ENCODE measurements around the gene NCF2. TPM values are rescaled to one million over a fixed set of nuclear protein-coding genes. Genes with fewer than 3 reads are reported as not detected.

NCF2 gene
- total RNA-seq, 3 donors from 2014 or later (not counting 1 experiment from before 2014, with no cell fraction given), result 10.4 to 21.7 (median 14.8) TPM

DNA sequence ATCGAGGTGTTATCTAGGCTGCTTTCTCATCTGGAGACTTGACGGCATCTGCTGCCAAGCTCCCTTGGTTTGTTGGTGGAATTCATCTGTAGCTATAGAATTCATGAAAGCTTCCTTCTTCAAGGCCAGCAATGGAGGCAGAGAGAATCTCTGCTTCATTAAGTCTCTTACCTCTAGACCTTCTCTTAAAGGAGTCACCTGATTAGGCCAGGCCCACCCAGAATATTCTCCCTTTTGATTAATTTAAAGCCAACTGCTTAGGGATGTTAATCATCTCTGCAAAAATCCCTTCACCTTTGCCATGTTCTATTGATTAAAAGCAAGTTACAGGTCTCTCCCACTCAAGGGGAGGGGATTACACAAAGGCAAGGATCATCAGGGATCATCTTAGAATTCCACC is 5.3 kb upstream of the NCF2 start:
- H3K4me3 ChIP-seq (ENCODE audit: low read length), result no peak overlapping the region
- Mint-ChIP-seq H3K4me1 (peaks cover 7 to 8% of the 10 kb centered on the region in 2 donors), H3K27me3 (ENCODE audit: low read depth in 2 of 2) (peaks cover 9 to 10% of the 10 kb centered on the region in 2 donors), H3K36me3 (no peaks in the 10 kb centered on the region), H3K27ac (no peak overlapping the region), H3K9me3 (no peaks in the 10 kb centered on the region), H3K4me3 (no peak overlapping the region)
- no peaks in the 10 kb centered on the region for H3K36me3 ChIP-seq (ENCODE audit: control insufficient read depth, insufficient read depth, low read length)
- 100% methylated on average over 2 of the region's 2 CpGs for WGBS (ENCODE audit: insufficient coverage)
- H3K9me3 ChIP-seq (ENCODE audit: control insufficient read depth, insufficient read depth, low read length), result no peaks in the 10 kb centered on the region
- no peaks in the 10 kb centered on the region for H3K27me3 ChIP-seq (ENCODE audit: control insufficient read depth, insufficient read depth, low read length)
- H3K27ac ChIP-seq (ENCODE audit: low read length), result no peak overlapping the region
- ATAC-seq, result no peak
- intact Hi-C loops (cut with micrococcal nuclease), result no loop called here
- H3K4me1 ChIP-seq (ENCODE audit: control insufficient read depth, insufficient read depth, low read length), result peaks cover 18% of the 10 kb centered on the region
- TF ChIP-seq CTCF (IDR thresholded peaks at IDR 0.05), result no peak
- DNase-seq, result no peak

DNA sequence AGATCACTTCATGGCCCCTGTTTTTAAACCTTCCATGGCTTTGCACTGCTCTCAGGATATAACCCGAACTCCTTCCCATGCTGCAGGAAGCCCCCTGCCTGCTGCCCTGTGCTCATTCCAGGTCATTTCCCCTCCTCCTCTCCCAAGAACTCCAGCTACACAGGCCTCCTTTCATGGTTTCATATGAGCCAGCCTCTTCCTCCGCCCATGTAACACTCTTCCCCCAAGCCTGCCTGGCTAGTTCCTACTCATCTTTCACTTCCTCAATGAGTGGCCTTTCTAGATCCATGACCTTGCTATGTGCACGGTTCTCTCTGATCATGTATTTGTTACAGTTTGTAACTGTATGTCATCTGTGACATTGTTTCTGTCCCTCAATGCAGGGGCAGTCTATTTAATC is 3.1 kb upstream of the NCF2 start:
- intact Hi-C loops (cut with micrococcal nuclease), result no loop called here
- Mint-ChIP-seq H3K27me3 (ENCODE audit: low read depth in 2 of 2) (peaks cover 9 to 10% of the 10 kb centered on the region in 2 donors), H3K36me3 (no peaks in the 10 kb centered on the region), H3K9me3 (no peaks in the 10 kb centered on the region), H3K4me1 (peaks cover 5 to 9% of the 10 kb centered on the region in 2 donors), H3K27ac (no peak overlapping the region), H3K4me3 (no peak overlapping the region)
- no peak for ATAC-seq
- WGBS (ENCODE audit: insufficient coverage), result 63% methylated on average over 3 of the region's 3 CpGs
- no peak overlapping the region for H3K4me3 ChIP-seq (ENCODE audit: low read length)
- no peaks in the 10 kb centered on the region for H3K36me3 ChIP-seq (ENCODE audit: control insufficient read depth, insufficient read depth, low read length)
- no peak for TF ChIP-seq CTCF (IDR thresholded peaks at IDR 0.05)
- no peaks in the 10 kb centered on the region for H3K9me3 ChIP-seq (ENCODE audit: control insufficient read depth, insufficient read depth, low read length)
- DNase-seq, result no peak
- peak overlapping the region; percentile 13 for H3K27ac ChIP-seq (ENCODE audit: low read length)
- no peaks in the 10 kb centered on the region for H3K27me3 ChIP-seq (ENCODE audit: control insufficient read depth, insufficient read depth, low read length)
- peaks cover 30% of the 10 kb centered on the region for H3K4me1 ChIP-seq (ENCODE audit: control insufficient read depth, insufficient read depth, low read length)

DNA sequence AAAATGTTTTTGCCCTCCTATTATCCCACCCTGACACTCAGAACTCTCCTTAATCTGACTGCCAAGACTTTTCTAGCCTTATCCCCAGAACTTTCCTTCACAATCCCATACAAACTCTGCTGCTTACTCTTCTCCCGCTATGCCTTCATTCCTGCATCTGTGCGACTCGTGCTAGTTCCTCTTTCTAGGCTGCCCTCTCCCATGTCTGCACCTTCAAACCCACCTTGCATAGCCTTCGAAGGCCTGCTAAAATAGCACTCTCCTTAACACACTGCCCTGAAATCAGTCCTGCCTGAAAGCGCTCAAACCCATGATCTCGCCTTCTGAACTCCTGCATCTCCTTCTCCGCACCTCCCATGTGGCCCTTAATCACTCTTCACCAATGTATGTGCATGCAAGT is 2.5 kb upstream of the NCF2 start:
- H3K36me3 ChIP-seq (ENCODE audit: control insufficient read depth, insufficient read depth, low read length), result no peaks in the 10 kb centered on the region
- H3K36me3 Mint-ChIP-seq, result no peaks in the 10 kb centered on the region
- TF ChIP-seq CTCF (IDR thresholded peaks at IDR 0.05), result no peak
- no peaks in the 10 kb centered on the region for H3K9me3 ChIP-seq (ENCODE audit: control insufficient read depth, insufficient read depth, low read length)
- no peak overlapping the region for H3K27ac Mint-ChIP-seq
- H3K4me3 ChIP-seq (ENCODE audit: low read length), result no peak overlapping the region
- intact Hi-C loops (cut with micrococcal nuclease), result no loop called here
- no peak overlapping the region for H3K27ac ChIP-seq (ENCODE audit: low read length)
- no peak overlapping the region for H3K4me3 Mint-ChIP-seq
- peaks cover 0 to 5% of the 10 kb centered on the region in 2 donors for H3K4me1 Mint-ChIP-seq
- 73% methylated on average over 7 of the region's 7 CpGs for WGBS (ENCODE audit: insufficient coverage)
- H3K27me3 Mint-ChIP-seq (ENCODE audit: low read depth in 2 of 2), result peaks cover 9 to 10% of the 10 kb centered on the region in 2 donors
- ATAC-seq (no peak), DNase-seq (no peak)
- H3K9me3 Mint-ChIP-seq, result no peaks in the 10 kb centered on the region
- no peaks in the 10 kb centered on the region for H3K27me3 ChIP-seq (ENCODE audit: control insufficient read depth, insufficient read depth, low read length)
- peaks cover 30% of the 10 kb centered on the region for H3K4me1 ChIP-seq (ENCODE audit: control insufficient read depth, insufficient read depth, low read length)

DNA sequence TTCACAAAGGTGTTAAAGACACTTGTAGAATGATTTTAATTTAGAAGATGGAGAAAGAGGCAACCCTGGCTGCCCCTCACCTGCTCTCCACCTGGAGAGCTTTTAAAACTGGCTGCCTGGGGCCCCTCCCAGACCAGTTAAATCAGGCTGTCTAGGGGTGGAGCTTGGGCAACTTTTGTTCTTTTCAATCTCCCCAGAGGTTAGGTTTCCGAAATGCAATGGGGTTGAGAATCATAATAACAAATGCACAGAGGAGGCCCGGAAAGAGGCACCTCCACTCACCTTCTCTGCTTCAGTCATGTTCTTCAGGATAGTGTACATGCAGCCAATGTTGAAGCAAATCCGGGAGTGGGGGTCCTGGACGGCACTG is 400 bp downstream of the NCF2 start:
- Mint-ChIP-seq H3K9me3 (no peaks in the 10 kb centered on the region), H3K27ac (no peak overlapping the region), H3K27me3 (ENCODE audit: low read depth in 2 of 2) (peaks cover 9 to 10% of the 10 kb centered on the region in 2 donors), H3K36me3 (no peaks in the 10 kb centered on the region), H3K4me1 (peaks cover 0 to 5% of the 10 kb centered on the region in 2 donors), H3K4me3 (no peak overlapping the region)
- 71% methylated on average over 4 of the region's 4 CpGs for WGBS (ENCODE audit: insufficient coverage)
- Histone ChIP-seq H3K27me3 (ENCODE audit: control insufficient read depth, insufficient read depth, low read length) (no peaks in the 10 kb centered on the region), H3K4me3 (ENCODE audit: low read length) (peak overlapping the region; percentile 13), H3K36me3 (ENCODE audit: control insufficient read depth, insufficient read depth, low read length) (no peaks in the 10 kb centered on the region), H3K9me3 (ENCODE audit: control insufficient read depth, insufficient read depth, low read length) (no peaks in the 10 kb centered on the region), H3K4me1 (ENCODE audit: control insufficient read depth, insufficient read depth, low read length) (peaks cover 30% of the 10 kb centered on the region), H3K27ac (ENCODE audit: low read length) (peak overlapping the region; percentile 70)
- DNase-seq, result no peak
- intact Hi-C loops (cut with micrococcal nuclease), result no loop called here
- ATAC-seq, result no peak
- no peak for TF ChIP-seq CTCF (IDR thresholded peaks at IDR 0.05)
